ENCODE measurements around the gene DAPK1. TPM values are rescaled to one million over a fixed set of nuclear protein-coding genes. Genes with fewer than 3 reads are reported as not detected.

Gene DAPK1
- total RNA-seq, 1 experiment from 2014 or later: 0.03 TPM

DNA sequence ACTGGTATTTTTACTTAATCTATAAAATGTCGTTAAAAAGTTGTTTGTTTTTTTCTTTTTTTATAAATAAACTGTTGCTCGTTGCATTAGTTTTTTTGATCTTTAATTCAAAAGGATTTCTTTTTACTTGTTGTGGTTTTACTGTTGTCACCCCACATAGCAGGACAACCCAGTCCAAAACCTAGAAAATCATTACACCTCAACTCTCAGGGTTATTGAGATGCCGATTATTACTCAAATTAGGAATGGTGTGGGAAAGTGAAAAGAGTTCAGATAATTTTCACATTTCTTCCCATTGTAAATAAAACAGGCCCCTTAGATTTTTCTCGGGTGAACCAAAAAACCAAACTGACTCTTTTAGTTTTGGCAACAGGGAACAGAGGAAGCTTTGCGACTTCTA, 210.9 kb downstream of the DAPK1 start:
- DNase-seq (ENCODE audit: low read depth): no peak

DNA sequence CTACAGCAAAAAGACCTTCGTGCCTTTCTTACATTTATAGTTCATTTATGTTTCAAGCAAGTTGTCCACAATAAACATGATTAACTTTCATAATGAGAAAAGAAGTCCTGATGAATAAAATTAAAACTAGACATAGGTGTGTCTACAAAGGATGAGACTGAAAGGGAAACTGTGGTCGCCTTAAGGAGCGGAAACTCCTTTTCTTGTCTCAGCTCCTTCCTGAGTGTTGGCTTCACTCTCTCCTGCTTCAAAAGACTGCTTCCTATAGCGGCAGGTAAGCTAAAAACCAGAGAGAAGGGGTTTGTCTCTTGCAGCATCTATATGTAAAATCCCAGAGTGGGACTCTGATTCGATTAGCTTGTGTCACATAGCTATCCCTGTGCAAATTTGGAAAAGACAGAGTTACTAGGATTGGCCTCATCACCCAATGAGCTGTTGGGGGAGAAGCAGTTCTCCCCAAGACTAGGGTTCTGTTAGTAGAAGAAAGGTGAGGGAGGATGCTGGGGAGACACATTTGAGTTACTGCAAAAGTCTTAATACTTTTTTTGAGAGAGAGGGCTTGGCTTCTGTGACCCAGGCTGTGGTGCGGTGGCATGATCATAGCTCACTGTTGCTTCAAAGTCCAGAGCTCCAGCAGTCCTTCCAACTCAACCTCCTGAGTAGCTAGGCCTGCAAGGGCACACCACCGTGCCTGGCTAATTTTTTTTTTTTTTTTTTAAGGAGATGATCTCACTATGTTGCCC, 211.5 kb downstream of the DAPK1 start:
- DNase-seq (ENCODE audit: low read depth): no peak

DNA sequence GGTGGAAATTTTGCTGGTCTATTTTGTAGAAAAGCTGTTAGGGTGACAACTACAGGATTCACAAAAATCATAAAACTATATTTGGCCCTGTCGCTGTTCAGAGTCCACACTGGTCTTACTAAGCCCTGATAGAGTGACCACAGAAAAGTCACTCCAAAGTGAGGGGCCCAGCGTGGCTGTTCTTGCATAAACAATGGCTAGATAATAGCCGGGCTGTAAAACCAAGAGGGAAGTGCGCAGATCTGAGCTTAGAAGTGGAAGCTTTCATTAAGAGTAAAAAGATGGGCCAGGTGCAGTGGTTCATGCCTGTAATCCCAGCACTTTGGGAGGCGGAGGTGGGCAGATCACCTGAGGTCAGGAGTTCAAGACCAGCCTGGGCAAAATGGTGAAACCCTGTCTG, 212.8 kb downstream of the DAPK1 start:
- no peak for DNase-seq (ENCODE audit: low read depth)

DNA sequence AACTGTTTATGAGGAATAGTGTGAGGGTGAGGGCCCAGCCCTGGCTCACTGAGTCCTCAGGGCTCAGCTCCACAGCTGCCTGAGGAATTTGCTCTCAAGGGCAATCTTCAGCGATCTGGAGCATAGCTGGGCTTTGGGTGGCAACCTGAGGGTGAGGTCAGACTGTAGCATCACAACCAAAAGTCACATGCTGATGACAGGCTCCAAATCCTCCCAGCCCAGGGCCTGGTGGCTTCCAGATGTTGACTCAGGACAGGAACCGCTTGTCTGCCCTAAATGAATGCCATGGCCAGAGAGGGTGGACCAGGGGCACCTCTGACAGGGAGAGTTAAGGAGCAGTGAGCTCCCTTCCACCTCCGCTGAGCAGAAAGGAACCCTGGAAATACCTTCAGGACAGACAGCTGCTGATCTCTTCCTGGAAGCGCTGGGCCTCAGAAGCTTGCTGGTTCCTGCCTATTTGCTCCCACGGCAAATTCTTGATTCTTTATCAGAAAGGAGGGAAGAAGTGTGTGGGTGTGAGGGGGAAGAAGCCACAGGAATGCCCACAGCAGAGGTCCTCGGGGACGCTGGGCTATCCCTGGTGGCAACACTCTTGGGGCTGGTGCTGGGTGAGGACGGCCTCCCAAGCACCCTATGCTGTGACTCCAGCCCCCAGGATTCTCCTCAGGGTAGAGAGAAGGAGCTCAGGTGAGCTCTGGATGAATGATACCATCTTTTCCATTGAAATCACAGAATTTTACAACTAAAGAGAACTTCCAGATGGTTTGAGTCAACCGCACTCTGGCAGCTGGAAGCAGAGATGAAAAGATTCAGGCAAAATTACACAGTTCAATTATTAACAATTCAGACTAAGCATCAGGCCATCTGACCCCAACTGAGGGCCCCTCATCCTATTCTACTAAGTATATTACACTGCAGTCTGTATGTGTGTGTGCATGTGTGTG, 214.5 kb downstream of the DAPK1 start:
- DNase-seq (ENCODE audit: low read depth): peak; percentile 61

DNA sequence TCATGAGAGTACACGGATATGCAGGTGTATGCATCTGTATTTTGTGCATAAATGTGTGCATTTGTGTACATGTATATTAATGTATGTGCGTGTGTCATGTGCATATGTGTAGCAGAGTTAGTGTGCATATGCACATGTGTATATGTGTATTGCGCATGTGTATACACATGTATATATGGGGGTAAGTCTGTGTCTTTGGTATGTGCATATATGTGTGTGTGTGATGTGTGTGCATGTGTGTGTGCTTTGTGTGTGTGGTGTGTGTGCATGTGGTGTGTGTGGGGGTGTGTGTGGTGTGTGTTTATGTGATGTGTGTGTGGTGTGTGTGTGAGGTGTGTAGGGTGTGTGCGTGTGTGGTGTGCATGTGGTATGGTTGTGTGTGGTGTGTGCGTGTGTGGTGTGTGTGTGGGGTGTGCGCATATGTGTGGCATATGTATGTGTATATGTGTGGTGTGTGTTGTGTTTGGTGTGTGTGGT, 215.2 kb downstream of the DAPK1 start:
- DNase-seq (ENCODE audit: low read depth): no peak

DNA sequence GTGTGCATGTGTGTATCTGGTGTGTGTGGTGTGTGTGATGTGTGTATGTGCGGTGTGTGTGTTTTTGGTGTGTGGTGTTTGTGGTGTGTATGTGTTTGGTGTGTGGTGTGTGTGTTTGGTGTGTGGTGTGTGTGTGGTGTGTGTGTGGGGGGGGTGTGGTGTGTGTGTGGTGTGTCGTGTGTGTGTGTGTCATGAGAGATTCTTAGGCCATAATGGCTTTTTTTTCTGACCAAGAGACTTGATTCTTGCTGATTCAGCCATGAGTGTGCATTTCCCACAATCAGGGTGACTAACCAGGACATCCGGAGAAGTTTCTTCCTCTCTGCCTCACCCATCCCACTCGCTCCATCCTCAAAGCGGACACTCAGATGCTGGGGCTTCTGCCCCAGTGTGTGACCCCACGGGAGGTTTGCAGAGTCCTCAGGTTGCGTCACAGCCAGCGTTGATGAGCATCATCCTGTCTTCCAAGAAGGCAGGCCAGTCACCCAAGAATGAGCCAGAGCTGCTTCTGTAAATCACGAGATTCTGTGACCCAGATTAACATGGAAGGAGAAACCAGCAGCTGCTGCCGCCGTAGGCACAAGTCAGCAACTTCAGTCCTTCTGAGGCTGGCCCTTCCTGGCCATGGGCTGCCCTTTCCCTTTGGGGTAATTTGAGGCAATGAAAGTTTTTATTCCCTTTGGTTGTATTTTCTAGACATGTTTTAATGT, 215.8 kb downstream of the DAPK1 start:
- peak; percentile 99 for DNase-seq (ENCODE audit: low read depth)

DNA sequence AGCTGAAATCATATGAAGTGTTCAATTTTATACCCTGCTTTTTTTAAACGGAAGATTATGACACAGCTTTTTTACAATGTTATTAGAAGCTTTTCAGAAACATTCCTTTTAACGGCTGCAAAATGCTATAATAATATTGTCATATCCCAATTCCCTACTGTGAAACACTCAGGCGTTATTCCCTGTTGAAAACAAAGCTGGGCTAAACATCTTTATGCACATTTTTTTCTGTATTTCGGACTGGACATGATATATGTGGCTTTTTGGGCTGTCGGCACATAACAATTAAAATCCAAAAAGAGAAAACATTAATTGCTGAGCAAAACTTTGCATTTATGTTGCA, 216.3 kb downstream of the DAPK1 start:
- DNase-seq (ENCODE audit: low read depth): no peak

DNA sequence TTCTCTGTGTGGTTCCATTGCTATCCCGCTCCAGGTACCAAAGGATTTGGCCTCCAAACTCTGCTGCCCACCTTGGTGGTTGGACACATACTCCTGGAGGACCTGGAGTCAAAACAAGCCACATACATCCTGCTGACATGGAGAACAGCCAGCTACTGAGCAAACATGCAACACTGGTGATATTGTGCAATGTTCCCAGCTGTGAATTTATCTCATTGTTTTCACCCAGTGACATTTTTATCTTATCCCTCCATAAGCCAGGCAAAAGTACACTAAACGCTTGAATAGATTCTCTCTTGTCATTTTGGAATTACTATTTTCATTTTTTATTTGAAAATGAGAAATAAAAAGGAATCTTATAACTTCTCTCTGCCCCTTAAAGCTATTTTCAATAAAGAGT, 217.2 kb downstream of the DAPK1 start:
- peak; percentile 71 for DNase-seq (ENCODE audit: low read depth)

DNA sequence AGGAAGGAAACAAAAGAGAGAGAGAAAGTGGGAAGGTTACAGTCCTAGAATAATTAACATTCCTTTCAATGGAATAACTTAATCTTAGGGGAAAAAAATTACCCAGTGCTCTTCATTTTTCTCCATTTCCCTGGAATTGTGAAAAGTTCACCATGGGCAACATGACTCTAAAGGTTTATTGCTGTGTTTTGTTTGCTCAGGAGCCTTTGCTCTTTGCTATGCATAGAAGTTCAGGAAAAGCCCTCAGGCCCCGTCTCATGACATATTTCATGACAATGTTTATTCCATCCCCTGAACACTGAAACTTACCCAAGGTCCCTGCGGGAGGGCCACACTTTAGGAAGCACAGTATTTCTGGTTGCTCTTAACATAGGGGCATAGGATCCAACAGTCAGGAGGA, 218.5 kb downstream of the DAPK1 start:
- no peak for DNase-seq (ENCODE audit: low read depth)

DNA sequence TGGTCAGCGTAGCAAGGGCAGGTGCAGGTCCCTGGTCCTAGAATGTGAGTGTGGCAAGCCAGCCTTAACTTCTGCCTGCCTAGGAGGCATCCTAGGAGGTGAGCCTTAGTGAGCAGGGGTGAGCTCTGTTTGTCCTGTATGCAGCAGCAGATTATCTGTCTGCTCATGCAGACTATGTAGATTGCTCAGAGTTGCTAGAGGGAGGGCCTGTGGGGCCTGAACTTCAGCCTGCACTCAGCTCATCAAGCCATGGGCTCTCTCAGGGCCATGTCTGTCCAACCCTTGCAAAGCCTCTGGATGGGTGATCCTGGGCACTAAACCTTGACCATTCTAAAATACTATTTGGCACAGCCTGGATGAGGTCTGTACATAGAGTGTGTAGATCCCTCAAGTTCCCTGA, 219.8 kb downstream of the DAPK1 start:
- no peak for DNase-seq (ENCODE audit: low read depth)

DNA sequence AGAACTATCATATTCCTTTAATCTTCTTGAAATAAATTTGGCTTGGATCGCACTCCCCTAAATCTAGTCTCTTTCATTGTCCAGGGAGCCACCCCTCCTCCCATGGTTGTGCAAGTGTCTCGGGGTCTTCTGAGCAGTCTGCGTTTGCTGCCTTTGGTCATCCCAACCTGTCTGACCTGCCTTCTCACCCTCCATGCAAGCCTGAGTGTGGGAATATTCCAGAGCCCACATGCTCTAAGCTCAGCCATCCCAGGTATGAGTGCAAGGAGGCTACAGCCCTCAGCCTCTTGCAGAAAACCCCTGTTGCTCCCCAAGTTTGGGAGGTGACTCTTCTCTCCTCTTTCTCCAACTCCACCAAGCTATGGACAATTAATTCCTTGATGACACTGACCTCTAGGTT, 220.6 kb downstream of the DAPK1 start:
- DNase-seq (ENCODE audit: low read depth): no peak

DNA sequence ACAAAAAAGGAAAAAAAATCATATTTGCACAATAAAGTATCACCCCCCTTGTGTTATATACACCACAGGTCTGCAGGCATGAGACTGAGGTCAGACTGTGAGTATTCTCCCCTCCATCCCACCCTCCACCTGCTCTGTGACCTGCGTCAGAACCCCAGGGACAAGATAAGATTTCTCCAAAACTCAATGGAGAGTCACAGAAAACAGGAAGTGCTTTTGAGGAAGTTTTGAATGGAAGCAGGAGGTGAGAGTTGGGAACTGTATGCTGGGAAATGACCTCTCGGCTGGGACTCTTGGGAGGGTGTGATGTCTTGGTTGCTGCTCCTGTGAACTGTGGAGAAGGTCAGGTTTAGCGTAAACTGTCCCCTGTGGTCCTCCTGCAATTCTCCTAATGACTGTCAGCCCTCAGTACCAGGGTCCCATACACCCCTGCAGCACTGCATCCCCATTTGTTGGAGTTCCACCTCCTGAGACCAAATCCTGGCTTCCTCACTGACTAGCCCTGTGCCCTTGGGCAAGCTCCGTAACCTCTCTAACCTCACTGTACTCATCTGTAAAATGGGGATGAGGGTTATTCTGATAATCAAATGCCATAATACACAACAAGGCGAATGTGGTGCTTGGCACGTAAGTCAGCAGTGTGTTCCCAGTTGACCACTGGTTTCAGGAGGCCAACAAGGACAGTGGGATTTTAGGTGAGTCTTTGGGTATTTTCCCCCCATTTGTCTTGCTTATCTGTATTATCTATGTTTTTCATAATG, 221.4 kb downstream of the DAPK1 start:
- DNase-seq (ENCODE audit: low read depth): no peak

DNA sequence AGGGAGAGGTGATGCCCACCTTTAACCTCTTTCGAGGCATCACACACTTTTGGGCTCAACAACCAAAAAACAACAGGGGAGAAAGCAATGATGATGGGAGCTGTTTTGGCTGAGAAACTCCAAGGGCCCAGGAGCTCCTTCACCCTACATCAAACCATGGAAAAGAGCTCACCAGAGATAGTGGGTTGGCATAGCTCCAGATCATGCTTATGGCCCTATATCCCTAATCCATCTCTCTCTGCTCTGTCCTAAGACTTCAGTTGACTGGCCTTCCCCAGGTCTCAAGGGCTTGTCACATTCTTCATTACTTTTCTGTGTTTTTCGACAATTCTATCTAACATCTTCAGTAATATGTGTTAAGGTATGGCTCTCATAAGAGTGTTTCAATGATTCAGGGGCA, 222.5 kb downstream of the DAPK1 start:
- DNase-seq (ENCODE audit: low read depth): no peak

DNA sequence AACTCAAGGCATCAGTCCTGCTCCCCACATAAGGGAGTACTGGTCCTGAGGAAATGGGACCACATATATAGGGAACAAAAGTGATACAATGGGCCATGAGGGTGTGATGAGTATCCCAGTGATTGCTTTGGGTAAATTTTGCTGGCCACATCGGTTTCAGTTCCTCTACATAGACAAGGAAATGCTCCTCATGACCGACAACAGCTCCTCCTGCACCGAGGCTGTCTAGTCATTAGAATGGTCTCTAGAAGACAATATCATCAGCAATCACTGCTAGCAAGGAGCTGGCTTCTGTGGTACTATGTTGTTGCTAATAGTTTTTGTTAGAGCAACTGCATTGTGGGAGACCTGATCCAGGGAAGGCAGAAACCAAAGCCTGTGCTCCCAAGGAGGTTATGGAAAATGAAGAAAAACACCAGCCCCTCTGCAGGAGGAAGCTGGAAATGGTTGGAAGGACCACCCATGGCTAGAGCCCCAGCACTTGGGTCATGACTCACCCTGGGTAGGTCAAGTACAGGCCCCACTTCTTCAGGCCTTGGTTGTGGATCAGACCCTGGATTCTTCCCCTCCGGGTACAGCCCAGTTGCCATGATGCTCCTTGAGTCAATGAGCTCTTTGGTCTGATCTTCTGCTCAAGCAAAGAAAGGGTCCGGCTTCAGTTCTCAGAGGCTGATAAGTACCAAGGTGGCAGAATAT, 224.9 kb downstream of the DAPK1 start:
- DNase-seq (ENCODE audit: low read depth): no peak

DNA sequence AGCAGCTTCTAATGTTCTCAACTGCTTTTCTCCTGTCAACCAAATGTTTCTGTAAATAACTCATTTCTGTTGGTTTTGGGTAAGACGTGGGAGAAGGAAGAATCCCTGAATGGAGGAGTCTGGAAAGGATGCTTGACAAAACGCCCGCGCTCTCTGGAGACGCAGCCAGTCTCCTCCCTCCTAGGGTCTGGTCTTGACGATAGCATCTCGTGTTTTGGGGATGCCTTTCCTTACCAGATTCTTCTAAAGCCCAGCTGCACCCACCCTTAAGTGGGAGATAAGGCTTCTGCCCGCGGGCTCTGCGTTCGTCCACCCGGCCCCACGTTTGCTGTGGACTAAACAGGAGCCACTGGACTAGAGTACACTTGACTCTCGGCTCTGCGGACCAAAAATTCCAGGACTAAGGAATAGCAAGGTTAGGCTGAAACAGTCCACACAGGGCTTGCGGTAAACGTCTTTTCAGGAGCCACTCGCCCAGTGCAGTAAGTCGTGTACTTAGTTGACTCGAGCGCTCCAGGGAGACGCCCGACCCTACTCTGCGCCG, 227.8 kb downstream of the DAPK1 start:
- DNase-seq (ENCODE audit: low read depth): no peak

DNA sequence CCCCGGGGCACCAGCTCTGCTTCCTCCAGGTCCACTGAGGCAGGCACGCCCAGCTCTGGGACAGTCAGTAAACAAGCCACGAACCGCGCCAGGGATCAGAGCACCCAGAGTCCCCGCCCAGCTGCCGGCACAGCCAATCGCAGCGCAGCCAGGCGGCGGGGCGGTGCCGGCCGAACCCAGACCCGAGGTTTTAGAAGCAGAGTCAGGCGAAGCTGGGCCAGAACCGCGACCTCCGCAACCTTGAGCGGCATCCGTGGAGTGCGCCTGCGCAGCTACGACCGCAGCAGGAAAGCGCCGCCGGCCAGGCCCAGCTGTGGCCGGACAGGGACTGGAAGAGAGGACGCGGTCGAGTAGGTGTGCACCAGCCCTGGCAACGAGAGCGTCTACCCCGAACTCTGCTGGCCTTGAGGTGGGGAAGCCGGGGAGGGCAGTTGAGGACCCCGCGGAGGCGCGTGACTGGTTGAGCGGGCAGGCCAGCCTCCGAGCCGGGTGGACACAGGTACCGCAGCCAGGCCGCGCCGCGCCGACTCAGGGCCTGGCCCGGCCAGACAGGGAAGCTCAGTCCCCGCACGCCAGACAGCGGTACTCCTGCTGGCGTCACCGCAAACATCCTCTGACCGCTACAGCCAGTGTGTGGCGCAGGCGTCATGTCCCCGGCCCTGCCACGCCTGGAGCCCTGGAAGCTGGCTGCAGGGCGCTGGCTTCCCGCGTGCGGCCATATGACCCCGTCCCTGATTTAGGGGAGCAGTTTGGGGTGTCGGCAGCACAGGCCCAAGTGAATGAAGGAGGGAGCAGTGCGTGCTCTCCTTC, 228.4 kb downstream of the DAPK1 start, which contains the start of gene CTSL:
Gene CTSL (plus strand): TSS at position 220 of the 810 bp plus-strand sequence. CDS start 1,485 bp downstream, outside the sequence.
- peak; percentile 78 for DNase-seq (ENCODE audit: low read depth)

DNA sequence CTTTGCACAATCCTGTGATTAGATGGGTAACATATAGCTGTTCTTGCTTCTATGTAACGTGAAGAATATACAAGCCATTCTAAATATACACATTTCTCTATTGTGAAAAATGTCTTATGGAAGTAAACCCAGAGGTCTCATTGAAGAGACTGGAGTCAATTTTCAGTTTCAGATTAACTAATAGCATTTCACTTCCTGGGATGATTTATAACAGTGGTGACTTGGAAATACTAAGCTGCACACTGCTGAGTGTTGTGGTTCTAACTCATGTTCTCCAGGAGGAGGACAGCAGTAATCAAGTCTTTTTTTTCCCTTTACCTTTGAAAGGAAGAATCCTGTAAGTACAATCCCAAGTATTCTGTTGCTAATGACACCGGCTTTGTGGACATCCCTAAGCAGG, 231.6 kb downstream of the DAPK1 start:
- DNase-seq (ENCODE audit: low read depth): no peak

DNA sequence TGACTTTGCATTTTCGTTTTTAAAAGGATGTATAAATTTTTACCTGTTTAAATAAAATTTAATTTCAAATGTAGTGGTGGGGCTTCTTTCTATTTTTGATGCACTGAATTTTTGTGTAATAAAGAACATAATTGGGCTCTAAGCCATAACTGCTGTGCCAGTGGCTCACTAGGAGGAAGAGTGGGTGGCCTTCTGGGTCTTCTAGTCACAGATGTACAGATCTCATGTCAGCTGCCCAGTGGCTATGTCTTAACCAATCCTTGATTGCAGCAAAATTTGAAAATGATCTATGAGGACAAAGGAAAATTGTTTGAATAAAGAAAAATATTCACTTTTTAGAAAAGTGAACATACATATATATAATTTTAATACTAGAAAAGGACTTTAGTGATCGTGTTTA, 233.7 kb downstream of the DAPK1 start:
- no peak for DNase-seq (ENCODE audit: low read depth)

DNA sequence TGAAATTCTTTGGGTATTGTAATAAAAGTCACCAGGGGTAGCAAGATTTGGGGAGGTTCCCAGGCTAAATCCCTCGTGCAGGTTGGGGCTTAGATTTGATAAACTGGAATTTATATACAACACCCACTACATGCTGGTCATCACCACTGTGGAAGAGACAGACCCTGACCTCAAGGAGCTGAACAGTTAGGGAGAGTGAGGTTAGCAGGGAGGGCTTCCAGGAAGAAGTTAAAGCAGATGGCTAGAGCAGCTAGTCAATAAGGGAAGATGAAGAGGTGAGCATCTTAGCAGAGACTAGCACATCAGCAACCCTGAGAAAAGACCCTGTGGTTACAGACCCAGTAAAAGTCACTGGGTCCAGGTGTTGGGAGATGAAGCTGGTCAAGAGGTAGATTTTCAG, 234.7 kb downstream of the DAPK1 start:
- no peak for DNase-seq (ENCODE audit: low read depth)
